GM12872 (cell line): ENCODE results near the gene AOX1.

Source experiments
- CTCF ChIP-seq: IDR thresholded peaks from 3 replicates; pipeline ENCODE4 v1.5.1; 2011; ENCODE audit warnings: low read depth, mild to moderate bottlenecking, low read length, moderate library complexity; ENCODE audit not compliant: insufficient read depth

The AOX1 gene

GRCh38 chr2:200634231-200634964 is 48.6 kb downstream of the AOX1 start:
- TF ChIP-seq CTCF, result no peak

GRCh38 chr2:200635251-200635650 is 49.4 kb downstream of the AOX1 start:
- no peak for TF ChIP-seq CTCF

GRCh38 chr2:200637901-200638300 is 52.1 kb downstream of the AOX1 start:
- TF ChIP-seq CTCF, result no peak

- TF ChIP-seq CTCF, result no peak
Measured at GRCh38 chr2:200640176-200640575, 54.4 kb downstream of the AOX1 start.

- no peak for TF ChIP-seq CTCF
Measured at GRCh38 chr2:200640901-200641300, 55.1 kb downstream of the AOX1 start.

- no peak for TF ChIP-seq CTCF
Measured at GRCh38 chr2:200649724-200650123, 63.9 kb downstream of the AOX1 start.

GRCh38 chr2:200650195-200650594 is 64.4 kb downstream of the AOX1 start:
- TF ChIP-seq CTCF, result no peak
